ENCODE results near the gene NBPF3. TPM values are rescaled to one million over a fixed set of nuclear protein-coding genes. Genes with fewer than 3 reads are reported as not detected.

Gene NBPF3
- total RNA-seq, 1 experiment from 2014 or later = 15.9 TPM

DNA sequence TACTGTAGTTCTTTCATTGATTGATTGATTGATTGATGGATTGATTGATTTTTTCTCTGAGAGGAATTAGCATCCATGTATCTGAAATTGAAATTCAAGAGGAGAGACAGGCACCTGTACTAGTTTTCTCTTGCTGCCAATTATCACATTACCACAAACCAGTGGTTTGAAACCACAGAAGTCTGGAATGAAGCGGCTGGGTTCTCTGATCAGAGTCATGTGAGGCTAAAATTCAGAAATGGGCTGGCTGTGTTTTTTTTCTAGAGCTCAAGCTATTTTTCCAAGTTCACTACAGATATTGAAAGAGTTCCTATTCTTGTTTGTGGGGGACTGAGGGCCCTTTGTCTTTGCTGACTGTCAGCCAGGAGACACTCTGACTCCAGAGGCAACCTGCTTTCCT lies 10.0 kb downstream of the NBPF3 start:
- H3K4me1 ChIP-seq (ENCODE audit: control insufficient read depth, insufficient read depth, low read length) = no peaks in the 10 kb centered on the region
- intact Hi-C loops (cut with micrococcal nuclease; ENCODE audit: unreplicated experiment) = no loop called here
- TF ChIP-seq, protein P1, sequence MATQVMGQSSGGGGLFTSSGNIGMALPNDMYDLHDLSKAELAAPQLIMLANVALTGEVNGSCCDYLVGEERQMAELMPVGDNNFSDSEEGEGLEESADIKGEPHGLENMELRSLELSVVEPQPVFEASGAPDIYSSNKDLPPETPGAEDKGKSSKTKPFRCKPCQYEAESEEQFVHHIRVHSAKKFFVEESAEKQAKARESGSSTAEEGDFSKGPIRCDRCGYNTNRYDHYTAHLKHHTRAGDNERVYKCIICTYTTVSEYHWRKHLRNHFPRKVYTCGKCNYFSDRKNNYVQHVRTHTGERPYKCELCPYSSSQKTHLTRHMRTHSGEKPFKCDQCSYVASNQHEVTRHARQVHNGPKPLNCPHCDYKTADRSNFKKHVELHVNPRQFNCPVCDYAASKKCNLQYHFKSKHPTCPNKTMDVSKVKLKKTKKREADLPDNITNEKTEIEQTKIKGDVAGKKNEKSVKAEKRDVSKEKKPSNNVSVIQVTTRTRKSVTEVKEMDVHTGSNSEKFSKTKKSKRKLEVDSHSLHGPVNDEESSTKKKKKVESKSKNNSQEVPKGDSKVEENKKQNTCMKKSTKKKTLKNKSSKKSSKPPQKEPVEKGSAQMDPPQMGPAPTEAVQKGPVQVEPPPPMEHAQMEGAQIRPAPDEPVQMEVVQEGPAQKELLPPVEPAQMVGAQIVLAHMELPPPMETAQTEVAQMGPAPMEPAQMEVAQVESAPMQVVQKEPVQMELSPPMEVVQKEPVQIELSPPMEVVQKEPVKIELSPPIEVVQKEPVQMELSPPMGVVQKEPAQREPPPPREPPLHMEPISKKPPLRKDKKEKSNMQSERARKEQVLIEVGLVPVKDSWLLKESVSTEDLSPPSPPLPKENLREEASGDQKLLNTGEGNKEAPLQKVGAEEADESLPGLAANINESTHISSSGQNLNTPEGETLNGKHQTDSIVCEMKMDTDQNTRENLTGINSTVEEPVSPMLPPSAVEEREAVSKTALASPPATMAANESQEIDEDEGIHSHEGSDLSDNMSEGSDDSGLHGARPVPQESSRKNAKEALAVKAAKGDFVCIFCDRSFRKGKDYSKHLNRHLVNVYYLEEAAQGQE (IDR thresholded peaks at IDR 0.05; ENCODE audit: insufficient read depth in 1 of 2, low read depth in 2 of 2, low read length in 1 of 2) = no peak
- TF ChIP-seq, protein P2, sequence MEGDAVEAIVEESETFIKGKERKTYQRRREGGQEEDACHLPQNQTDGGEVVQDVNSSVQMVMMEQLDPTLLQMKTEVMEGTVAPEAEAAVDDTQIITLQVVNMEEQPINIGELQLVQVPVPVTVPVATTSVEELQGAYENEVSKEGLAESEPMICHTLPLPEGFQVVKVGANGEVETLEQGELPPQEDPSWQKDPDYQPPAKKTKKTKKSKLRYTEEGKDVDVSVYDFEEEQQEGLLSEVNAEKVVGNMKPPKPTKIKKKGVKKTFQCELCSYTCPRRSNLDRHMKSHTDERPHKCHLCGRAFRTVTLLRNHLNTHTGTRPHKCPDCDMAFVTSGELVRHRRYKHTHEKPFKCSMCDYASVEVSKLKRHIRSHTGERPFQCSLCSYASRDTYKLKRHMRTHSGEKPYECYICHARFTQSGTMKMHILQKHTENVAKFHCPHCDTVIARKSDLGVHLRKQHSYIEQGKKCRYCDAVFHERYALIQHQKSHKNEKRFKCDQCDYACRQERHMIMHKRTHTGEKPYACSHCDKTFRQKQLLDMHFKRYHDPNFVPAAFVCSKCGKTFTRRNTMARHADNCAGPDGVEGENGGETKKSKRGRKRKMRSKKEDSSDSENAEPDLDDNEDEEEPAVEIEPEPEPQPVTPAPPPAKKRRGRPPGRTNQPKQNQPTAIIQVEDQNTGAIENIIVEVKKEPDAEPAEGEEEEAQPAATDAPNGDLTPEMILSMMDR (IDR thresholded peaks at IDR 0.05) = no peak
- TF ChIP-seq POLR2AphosphoS5 (IDR thresholded peaks at IDR 0.05; ENCODE audit: low read depth, low read length) (no peak), SIN3A (IDR thresholded peaks at IDR 0.05; ENCODE audit: borderline replicate concordance, insufficient read depth, low read depth, low read length) (no peak), TCF7L2 (IDR thresholded peaks at IDR 0.05; ENCODE audit: low read depth, low read length) (no peak)
- ATAC-seq = no peak
- ChIA-PET CTCF (no interaction called here), POLR2A (no interaction called here)
- no TSS peak for BruUV-seq (replicated peaks)
- no peak for DNase-seq (ENCODE audit: low read depth, low spot score)
- no peaks in the 10 kb centered on the region for H3K9me3 ChIP-seq (ENCODE audit: control insufficient read depth, insufficient read depth, low read depth, low read length)
- no peak overlapping the region for H3K27ac ChIP-seq (ENCODE audit: low read length)
- H3K27me3 ChIP-seq (ENCODE audit: control insufficient read depth, insufficient read depth, low read length) = no peaks in the 10 kb centered on the region
- no peaks in the 10 kb centered on the region; the same call in 1 of the 2 replicates for H3K36me3 ChIP-seq (ENCODE audit: control insufficient read depth, insufficient read depth, low read length)
- H3K4me3 ChIP-seq (ENCODE audit: low read depth in 2 of 2, low read length in 2 of 2) = no peak overlapping the region
- in situ Hi-C loops (cut with HindIII; ENCODE audit: low pct_unique_long_range_greater_than_20kb, low sequenced_read_pairs) = no loop called here

DNA sequence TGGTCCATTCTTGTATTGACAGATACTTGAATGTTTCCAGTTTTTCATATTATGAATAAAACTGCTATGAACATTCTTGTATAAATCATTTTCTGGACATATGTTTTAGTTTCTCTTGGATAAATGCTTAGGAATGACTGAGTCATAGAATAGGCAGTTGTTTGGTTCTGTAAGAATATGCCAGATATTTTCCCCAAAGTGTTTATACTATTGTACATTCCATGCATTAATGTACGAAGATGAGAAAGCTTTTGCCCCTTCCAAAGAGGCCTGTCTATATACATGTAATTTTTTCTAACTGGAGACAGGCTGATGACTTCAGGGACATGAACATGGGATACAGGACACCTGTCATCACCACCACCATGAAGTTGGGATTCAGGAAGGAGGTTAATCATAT lies 11.3 kb downstream of the NBPF3 start:
- POLR2A ChIA-PET = no interaction called here
- no peaks in the 10 kb centered on the region for H3K4me1 ChIP-seq (ENCODE audit: control insufficient read depth, insufficient read depth, low read length)
- H3K27me3 ChIP-seq (ENCODE audit: control insufficient read depth, insufficient read depth, low read length) = no peaks in the 10 kb centered on the region
- TF ChIP-seq TCF7L2 (IDR thresholded peaks at IDR 0.05; ENCODE audit: low read depth, low read length) (no peak), SIN3A (IDR thresholded peaks at IDR 0.05; ENCODE audit: borderline replicate concordance, insufficient read depth, low read depth, low read length) (no peak), POLR2AphosphoS5 (IDR thresholded peaks at IDR 0.05; ENCODE audit: low read depth, low read length) (no peak)
- TF ChIP-seq, protein P2 (IDR thresholded peaks at IDR 0.05) = no peak
- TF ChIP-seq, protein P1 (IDR thresholded peaks at IDR 0.05; ENCODE audit: insufficient read depth in 1 of 2, low read depth in 2 of 2, low read length in 1 of 2) = no peak
- H3K36me3 ChIP-seq (ENCODE audit: control insufficient read depth, insufficient read depth, low read length) = no peaks in the 10 kb centered on the region; the same call in 1 of the 2 replicates
- DNase-seq (ENCODE audit: low read depth, low spot score) (no peak), ATAC-seq (no peak)
- no peaks in the 10 kb centered on the region for H3K9me3 ChIP-seq (ENCODE audit: control insufficient read depth, insufficient read depth, low read depth, low read length)
- intact Hi-C loops (cut with micrococcal nuclease; ENCODE audit: unreplicated experiment) (no loop called here), in situ Hi-C loops (cut with HindIII; ENCODE audit: low pct_unique_long_range_greater_than_20kb, low sequenced_read_pairs) (no loop called here)
- H3K27ac ChIP-seq (ENCODE audit: low read length) = no peak overlapping the region
- no TSS peak for BruUV-seq (replicated peaks)
- no peak overlapping the region for H3K4me3 ChIP-seq (ENCODE audit: low read depth in 2 of 2, low read length in 2 of 2)
- CTCF ChIA-PET = no interaction called here
